OCI-M2 (cell line): ENCODE results near the gene CCNY.
"Not testable (repeated sequence)": the region's sequence is repeated elsewhere in the genome, so short reads cannot be mapped to it uniquely, and the experiment has no call there.

ENCODE experiments used
- DNase-seq: peaks from one replicate; lab custom pipeline; 2025; ENCODE audit not compliant: unreplicated experiment; lab: John Stamatoyannopoulos, UW

Gene CCNY

DNA sequence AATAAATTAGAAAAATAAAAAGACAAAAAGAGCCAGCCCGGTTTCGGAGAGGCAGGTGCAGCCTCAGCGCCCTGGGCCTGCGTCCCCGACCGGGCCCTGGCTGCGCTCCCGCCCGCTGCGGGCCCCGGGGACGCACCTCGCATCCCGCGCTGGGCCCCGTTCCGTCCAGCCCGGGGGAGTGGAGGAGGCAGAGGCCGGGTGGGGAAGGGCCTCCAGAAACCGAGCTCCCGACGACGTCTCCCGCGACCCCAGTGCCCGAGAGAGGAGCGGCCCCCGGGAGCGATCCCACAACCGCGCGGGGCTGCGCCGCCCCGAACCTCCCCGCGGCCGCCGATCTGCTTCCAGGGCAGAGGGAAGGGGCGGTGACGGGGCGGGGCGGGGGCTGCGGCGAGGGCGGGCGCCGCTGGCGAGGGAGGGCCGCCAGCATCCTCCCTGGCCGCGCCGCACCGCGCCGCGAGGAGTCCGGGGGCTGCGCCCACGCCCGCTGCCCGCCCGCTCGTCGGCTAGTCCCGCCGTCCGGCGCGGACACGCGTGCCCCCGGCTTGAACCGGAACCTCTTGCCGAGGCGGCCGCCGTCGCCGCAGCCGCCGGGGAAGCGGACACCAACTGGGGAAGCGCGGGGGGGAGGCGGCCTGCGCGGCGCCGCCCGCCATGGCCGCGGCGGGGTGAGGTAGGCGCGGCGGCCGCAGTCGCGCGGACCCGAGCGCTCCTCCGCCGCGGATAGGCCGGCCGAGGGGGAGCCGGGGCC, at the start of gene CCNY:
CCNY (plus strand) TSS at position 426 of the 748 bp plus-strand sequence. CDS start 545 bp downstream, outside the sequence.
- no peak for DNase-seq

- DNase-seq, result no peak
Observed at GRCh38 chr10:35289198-35289597, 47.1 kb upstream of the CCNY start.

DNA sequence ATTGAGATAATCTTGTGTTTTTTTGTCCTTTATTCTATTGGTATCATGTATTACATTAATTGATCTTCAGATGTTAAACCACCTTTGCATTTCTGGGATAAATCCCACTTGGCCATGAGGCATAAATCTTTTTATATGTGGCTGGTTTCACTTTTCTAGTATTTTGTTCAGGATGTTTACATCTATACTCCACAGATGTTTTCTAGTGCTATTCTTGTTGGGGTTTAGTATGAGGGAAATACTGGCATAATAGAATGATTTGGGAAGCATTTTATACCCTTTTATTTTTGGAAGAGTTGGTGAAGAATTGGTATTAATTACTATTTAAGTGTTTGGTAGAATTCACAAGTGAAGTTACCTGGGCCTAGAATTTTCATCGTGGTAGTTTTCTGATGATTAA, 41.8 kb upstream of the CCNY start:
- no peak for DNase-seq

DNA sequence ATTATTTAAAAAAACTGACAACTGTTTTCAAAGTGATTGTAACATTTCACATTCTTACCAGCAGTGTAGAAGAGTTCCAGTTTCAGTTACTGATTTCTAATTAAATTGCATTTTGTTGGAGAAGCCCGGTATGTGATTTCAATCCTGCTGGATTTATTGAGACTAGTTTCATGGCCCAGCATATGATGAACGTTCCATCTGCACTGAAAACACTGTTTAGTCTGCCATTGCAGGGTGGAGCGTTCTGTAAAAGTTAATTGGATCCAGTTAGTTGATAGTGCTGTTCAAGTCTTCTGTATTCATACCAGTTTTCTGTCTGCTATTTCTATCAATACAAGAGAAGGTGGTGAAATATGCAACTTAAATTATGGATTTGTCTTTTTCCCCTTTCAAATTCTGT, 37.3 kb upstream of the CCNY start:
- no peak for DNase-seq

DNA sequence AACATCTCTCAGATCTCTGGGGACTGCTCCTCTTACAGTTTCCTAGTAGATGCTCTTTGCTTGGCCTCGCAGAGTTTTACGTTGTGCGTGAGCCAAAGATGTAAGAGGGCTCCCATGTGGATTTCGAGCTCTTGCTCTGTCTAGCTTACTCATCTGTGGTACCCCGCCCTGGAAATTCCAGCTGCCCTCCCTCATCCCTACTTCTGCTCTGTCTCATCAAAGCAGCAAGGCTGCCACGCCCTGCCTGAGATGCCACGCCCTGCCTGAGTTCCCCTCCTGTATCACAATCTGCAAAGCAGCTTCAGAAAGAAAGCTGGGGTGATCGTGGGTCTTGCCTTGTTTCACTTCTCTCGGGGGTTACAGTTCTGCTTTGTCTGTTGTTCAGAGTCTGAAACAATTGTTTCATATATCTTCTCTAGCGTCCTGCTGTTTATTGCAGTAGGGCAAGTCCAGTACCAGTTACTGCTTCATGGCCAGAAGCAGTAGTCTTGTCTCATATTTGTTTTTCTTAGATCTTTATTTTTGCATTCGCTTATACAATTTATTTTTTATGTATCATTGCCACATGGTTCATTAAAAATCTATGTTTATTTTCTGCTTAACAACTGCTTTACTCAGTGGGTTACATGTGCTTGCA, 36.1 kb upstream of the CCNY start:
- DNase-seq, result no peak

DNA sequence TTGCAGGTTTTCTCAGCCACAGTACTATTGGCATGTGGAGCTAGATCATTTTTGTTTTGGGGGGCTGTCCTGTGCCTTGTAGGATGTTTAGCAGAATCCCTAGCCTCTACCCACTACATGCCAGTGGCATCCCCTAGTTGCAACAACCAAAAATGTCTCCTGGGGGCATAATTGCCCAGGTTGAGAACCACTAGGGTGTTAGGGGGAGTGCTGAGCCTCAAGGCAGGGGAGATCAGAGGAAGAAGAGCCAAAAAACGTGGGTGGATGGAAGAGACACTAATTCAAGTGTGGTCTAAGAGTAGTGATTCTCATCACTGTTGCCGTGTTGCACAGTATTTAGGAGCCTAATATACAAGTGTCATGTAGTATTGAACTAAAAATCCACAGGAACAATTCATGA, 31.7 kb upstream of the CCNY start:
- no peak for DNase-seq

GRCh38 chr10:35306852-35307251, 29.5 kb upstream of the CCNY start:
- DNase-seq, result no peak

DNA sequence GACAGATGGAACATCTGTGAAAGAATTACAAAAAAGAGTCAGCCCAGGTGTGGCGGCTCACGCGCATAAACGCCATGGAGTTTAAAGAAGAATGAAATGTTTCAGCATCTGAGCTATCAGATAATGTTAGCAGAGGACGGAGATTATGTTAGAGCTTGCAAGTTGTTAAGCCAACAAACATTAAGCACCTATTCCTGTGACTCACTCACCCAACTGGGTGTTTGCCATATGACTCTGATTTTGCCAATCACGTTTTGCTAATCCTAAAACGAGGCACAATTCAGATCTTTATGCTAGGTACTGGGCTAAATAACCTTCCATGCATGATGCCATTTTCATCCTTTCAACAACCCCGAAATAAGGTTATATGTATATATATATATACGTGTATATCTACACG, 29.0 kb upstream of the CCNY start:
- DNase-seq, result no peak

DNA sequence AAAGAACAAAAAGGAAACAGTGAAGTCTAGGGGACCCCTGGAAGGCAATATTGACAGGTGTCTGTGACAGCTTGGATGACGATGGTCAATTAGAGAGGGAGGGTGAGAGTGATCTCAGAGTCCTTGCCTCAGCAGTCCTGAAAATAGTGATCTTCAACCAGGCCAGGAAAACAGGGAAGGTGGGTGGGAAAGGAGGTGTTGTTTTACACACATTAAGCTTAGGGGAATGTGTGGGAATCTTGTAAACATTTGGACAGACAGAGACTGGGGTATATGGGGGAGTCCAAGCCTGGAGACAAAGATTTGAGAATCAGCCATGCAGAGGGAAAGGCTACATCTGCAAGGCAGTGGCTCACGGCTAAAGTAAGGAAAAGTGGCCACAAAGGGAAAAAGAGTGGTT, 27.5 kb upstream of the CCNY start:
- no peak for DNase-seq

GRCh38 chr10:35314142-35314541, 22.2 kb upstream of the CCNY start:
- not testable (repeated sequence) for DNase-seq

DNA sequence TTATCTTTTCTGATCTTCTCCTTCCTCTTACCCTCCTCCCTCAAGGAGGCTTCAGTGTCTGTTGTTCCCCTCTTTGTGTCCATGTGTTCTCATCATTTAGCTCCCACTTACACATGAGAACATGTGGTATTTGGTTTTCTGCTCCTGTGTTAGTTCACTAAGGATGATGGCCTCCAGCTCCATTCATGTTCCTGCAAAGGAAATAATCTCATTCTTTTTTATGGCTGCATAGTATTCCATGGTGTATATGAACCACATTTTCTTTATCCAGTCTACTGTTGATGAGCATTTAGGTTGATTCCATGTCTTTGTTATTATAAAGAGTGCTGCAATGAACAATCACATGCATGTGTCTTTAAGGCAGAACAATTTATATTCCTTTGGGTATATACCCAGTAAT, 21.1 kb upstream of the CCNY start:
- not testable (repeated sequence) for DNase-seq

GRCh38 chr10:35316218-35316967, 19.9 kb upstream of the CCNY start:
- no peak for DNase-seq

DNA sequence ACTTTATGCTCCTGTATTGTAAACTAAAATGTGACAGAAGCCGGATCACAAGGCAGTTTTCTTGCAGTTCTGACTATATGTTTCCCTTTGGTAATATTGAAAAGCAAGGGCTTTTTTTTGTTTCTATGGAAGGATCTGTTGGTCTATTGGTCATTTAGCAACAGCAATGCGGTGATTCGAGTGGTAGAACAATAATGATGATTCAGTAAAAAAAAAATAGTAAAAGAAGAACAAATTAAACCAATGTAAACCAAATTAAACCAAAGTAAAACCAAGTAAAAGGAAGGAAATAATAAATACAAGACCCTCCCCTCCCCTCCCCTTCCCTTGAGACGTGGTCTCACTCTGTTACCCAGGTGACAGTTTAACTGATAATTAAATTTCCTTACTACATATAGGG, 17.8 kb upstream of the CCNY start:
- DNase-seq, result no peak

GRCh38 chr10:35320341-35320740, 16.0 kb upstream of the CCNY start:
- no peak for DNase-seq

DNA sequence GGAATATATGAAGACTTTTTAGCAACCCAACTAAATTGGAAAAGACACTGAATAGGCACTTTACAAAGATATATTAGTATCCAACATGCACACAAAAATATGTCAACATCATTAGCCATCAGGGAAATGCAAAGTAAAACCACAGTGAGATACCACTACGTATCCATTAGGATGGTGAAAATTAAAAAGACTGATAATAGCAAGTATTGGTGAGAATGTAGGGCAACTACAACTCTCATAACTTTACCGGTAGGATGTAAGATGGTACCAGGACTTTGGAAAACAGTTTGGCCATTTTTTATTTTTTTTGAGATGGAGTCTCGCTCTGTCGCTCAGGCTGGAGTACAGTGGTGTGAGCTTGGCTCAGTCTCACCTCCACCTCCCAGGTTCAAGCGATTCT, 13.7 kb upstream of the CCNY start:
- no peak for DNase-seq

DNA sequence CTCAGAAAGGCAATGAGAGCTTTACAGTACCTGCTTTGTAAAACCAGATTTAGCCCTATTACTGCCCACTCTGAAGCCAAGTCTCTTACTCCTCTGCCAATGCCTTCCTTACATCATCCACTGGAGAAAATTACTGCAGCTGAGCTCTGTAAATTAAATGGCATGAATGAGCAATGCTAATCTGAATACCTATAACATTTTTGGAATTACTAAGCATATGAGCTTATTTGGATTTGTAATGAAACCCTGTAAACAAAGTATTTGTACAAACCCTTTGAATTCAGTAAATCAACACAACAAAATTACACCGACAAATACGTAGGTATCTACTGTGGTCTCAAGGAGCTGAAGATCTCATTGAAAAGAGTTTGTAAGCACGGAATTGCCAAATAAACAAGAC, 12.1 kb upstream of the CCNY start:
- DNase-seq, result no peak

- no peak for DNase-seq
Observed at GRCh38 chr10:35326466-35327235, 9.7 kb upstream of the CCNY start.

- DNase-seq, result no peak
Observed at GRCh38 chr10:35327790-35328403, 8.4 kb upstream of the CCNY start.

DNA sequence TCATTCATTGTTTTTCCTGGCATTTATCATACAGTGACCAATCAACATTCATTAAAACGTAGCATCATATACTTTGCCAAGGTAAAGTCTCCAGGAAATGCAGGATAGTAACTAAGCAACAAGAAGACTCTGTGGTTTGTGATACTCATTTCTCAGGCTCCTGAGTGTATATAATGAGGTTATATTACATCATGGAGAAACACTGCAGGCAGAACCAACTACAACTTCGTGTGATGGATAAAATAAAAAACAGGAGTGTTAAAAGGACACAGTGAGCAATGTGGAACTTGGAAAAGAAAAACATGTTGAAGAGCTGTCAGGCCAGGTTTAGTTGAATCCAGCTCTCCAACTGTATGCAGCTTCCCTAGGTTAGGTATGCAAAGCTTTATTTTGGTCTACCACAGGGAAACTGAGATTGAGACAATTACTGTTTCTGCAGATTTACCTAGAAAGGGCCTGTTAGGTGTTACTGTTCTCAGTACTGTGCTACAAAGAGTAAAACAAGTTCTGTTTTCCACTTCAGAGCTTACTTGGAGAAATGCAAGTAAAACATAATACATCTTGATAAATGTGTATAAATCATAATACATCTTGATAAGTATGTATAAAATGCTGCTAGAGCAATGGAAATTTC, 7.8 kb upstream of the CCNY start:
- DNase-seq, result no peak

GRCh38 chr10:35329520-35329919, 6.8 kb upstream of the CCNY start:
- DNase-seq, result no peak
